Caki2 (cell line): ENCODE data around the gene OSBPL5. TPM values are rescaled to one million over a fixed set of nuclear protein-coding genes. Genes with fewer than 3 reads are reported as not detected.

Source experiments
- DNase-seq: peaks from one replicate; pipeline ENCODE4 v3.0.0-alpha.2; 2015; ENCODE audit warnings: low read depth
- in situ Hi-C: cut with HindIII; loops from 2 replicates; pipeline ENCODE4 v1.10.0; 2016; ENCODE audit warnings: low sequenced_read_pairs, low pct_unique_long_range_greater_than_20kb, mixed read lengths
- total RNA-seq: library from RNA; depleted of rRNA; stranded (reverse); fragments of >200 nt; shearing (Covaris generic); gene quantifications from 2 replicates; pipeline ENCODE4 v1.2.3, GENCODE V29; 2014; ENCODE audit warnings: low replicate concordance

Gene OSBPL5
- total RNA-seq, 1 experiment from 2014 or later, result 11.2 TPM

GRCh38 chr11:3188496-3189195 lies 23.5 kb upstream of the OSBPL5 start:
- in situ Hi-C loops, result no loop called here
- DNase-seq, result no peak

GRCh38 chr11:3186166-3186953 lies 21.2 kb upstream of the OSBPL5 start:
- no peak for DNase-seq
- in situ Hi-C loops, result no loop called here

GRCh38 chr11:3184732-3185347 lies 19.7 kb upstream of the OSBPL5 start:
- no peak for DNase-seq
- in situ Hi-C loops, result no loop called here

- in situ Hi-C loops, result no loop called here
- no peak for DNase-seq
Measured at GRCh38 chr11:3183523-3183922, 18.4 kb upstream of the OSBPL5 start.

- DNase-seq, result no peak
- in situ Hi-C loops, result no loop called here
Measured at GRCh38 chr11:3182462-3182852, 17.3 kb upstream of the OSBPL5 start.

- in situ Hi-C loops, result no loop called here
- DNase-seq, result no peak
Measured at GRCh38 chr11:3181725-3182461, 16.8 kb upstream of the OSBPL5 start.

- DNase-seq, result no peak
- in situ Hi-C loops, result no loop called here
Measured at GRCh38 chr11:3180869-3181268, 15.8 kb upstream of the OSBPL5 start.

GRCh38 chr11:3178349-3178748 lies 13.2 kb upstream of the OSBPL5 start:
- in situ Hi-C loops, result no loop called here
- DNase-seq, result no peak

- in situ Hi-C loops, result no loop called here
- no peak for DNase-seq
Measured at GRCh38 chr11:3177931-3178330, 12.8 kb upstream of the OSBPL5 start.

GRCh38 chr11:3176487-3176886 lies 11.4 kb upstream of the OSBPL5 start:
- no peak for DNase-seq
- in situ Hi-C loops, result no loop called here

GRCh38 chr11:3175194-3175593 lies 10.1 kb upstream of the OSBPL5 start:
- DNase-seq, result no peak
- in situ Hi-C loops, result no loop called here

- in situ Hi-C loops, result no loop called here
- no peak for DNase-seq
Measured at GRCh38 chr11:3174387-3174786, 9.3 kb upstream of the OSBPL5 start.

GRCh38 chr11:3173795-3174194 lies 8.7 kb upstream of the OSBPL5 start:
- in situ Hi-C loops, result no loop called here
- no peak for DNase-seq

GRCh38 chr11:3171931-3172560 lies 6.9 kb upstream of the OSBPL5 start:
- no peak for DNase-seq
- in situ Hi-C loops, result no loop called here

GRCh38 chr11:3170756-3171650 lies 5.9 kb upstream of the OSBPL5 start:
- in situ Hi-C loops, result no loop called here
- DNase-seq, result no peak

GRCh38 chr11:3170044-3170755 lies 5.1 kb upstream of the OSBPL5 start:
- DNase-seq, result no peak
- in situ Hi-C loops, result no loop called here
